IPS DF 6.9 (cell line): Measurements from ENCODE around the gene FLACC1.
"Not testable (repeated sequence)": the region's sequence is repeated elsewhere in the genome, so short reads cannot be mapped to it uniquely, and the experiment has no call there.

Experiments
- DNase-seq: peaks from one replicate; pipeline ENCODE4 v3.0.0-alpha.2; 2013; ENCODE audit warnings: low read depth, low spot score
- H3K27ac ChIP-seq: one replicate; pipeline ENCODE4 v1.5.1; 2013; ENCODE audit warnings: low read length, control low read depth
- H3K27me3 ChIP-seq: 2 replicates; pipeline ENCODE4 v1.6.1; 2013; ENCODE audit warnings: mild to moderate bottlenecking, low read length; ENCODE audit not compliant: control insufficient read depth, insufficient read depth
- H3K36me3 ChIP-seq: 2 replicates; pipeline ENCODE4 v1.6.1; 2013; ENCODE audit warnings: low read length; ENCODE audit not compliant: control insufficient read depth, insufficient read depth
- H3K4me1 ChIP-seq: 2 replicates; pipeline ENCODE4 v1.6.1; 2013; ENCODE audit warnings: low read length; ENCODE audit not compliant: control insufficient read depth, insufficient read depth
- H3K4me3 ChIP-seq: 2 replicates; pipeline ENCODE4 v1.5.1; 2013; ENCODE audit warnings: mild to moderate bottlenecking, low read length
- H3K9me3 ChIP-seq: 2 replicates; pipeline ENCODE4 v1.6.1; 2013; ENCODE audit warnings: low read length, inconsistent platforms; ENCODE audit not compliant: control insufficient read depth, insufficient read depth
- WGBS: extraction: QIAGEN DNeasy Blood & Tissue Kit; methylation state at CpG from one replicate; pipeline ENCODE4 v1.1.7; 2013; ENCODE audit warnings: mixed read lengths, missing lambda C conversion rate; ENCODE audit not compliant: insufficient read length, insufficient coverage; 5-methylcytosine and 5-hydroxymethylcytosine counted together

The FLACC1 gene

GRCh38 chr2:201320257-201320656 lies 36.9 kb downstream of the FLACC1 start:
- Histone ChIP-seq H3K27ac (no peak overlapping the region), H3K36me3 (no peaks in the 10 kb centered on the region), H3K9me3 (no peaks in the 10 kb centered on the region), H3K27me3 (no peaks in the 10 kb centered on the region), H3K4me3 (no peak overlapping the region), H3K4me1 (no peaks in the 10 kb centered on the region)
- no peak for DNase-seq
- WGBS, result no CpG with 5 or more reads among the region's 4 CpGs

GRCh38 chr2:201319511-201319910 lies 37.6 kb downstream of the FLACC1 start:
- no peak overlapping the region for H3K4me3 ChIP-seq
- H3K36me3 ChIP-seq, result no peaks in the 10 kb centered on the region
- DNase-seq, result no peak
- H3K27ac ChIP-seq, result no peak overlapping the region
- H3K9me3 ChIP-seq, result no peaks in the 10 kb centered on the region
- no peaks in the 10 kb centered on the region for H3K4me1 ChIP-seq
- no CpG with 5 or more reads among the region's 2 CpGs for WGBS
- H3K27me3 ChIP-seq, result no peaks in the 10 kb centered on the region

GRCh38 chr2:201313362-201313761 lies 43.8 kb downstream of the FLACC1 start:
- no peak overlapping the region for H3K4me3 ChIP-seq
- no CpG with 5 or more reads among the region's 5 CpGs for WGBS
- no peaks in the 10 kb centered on the region for H3K9me3 ChIP-seq
- no peaks in the 10 kb centered on the region for H3K36me3 ChIP-seq
- no peak for DNase-seq
- H3K27ac ChIP-seq, result no peak overlapping the region
- no peaks in the 10 kb centered on the region for H3K4me1 ChIP-seq
- no peaks in the 10 kb centered on the region for H3K27me3 ChIP-seq

GRCh38 chr2:201308914-201309313 lies 48.2 kb downstream of the FLACC1 start:
- no peak for DNase-seq
- H3K9me3 ChIP-seq, result no peaks in the 10 kb centered on the region
- no peaks in the 10 kb centered on the region for H3K4me1 ChIP-seq
- H3K27ac ChIP-seq, result no peak overlapping the region
- H3K4me3 ChIP-seq, result no peak overlapping the region
- 100% methylated on average over 2 of the region's 3 CpGs for WGBS
- H3K36me3 ChIP-seq, result no peaks in the 10 kb centered on the region
- H3K27me3 ChIP-seq, result no peaks in the 10 kb centered on the region

GRCh38 chr2:201307876-201308275 lies 49.3 kb downstream of the FLACC1 start:
- Histone ChIP-seq H3K27me3 (no peaks in the 10 kb centered on the region), H3K9me3 (no peaks in the 10 kb centered on the region), H3K36me3 (no peaks in the 10 kb centered on the region), H3K4me1 (no peaks in the 10 kb centered on the region), H3K4me3 (no peak overlapping the region), H3K27ac (no peak overlapping the region)
- no CpG with 5 or more reads among the region's 3 CpGs for WGBS
- no peak for DNase-seq

GRCh38 chr2:201299929-201300328 lies 57.2 kb downstream of the FLACC1 start:
- H3K27me3 ChIP-seq, H3K4me1 ChIP-seq, H3K36me3 ChIP-seq, H3K27ac ChIP-seq, H3K4me3 ChIP-seq, DNase-seq, H3K9me3 ChIP-seq: not testable (repeated sequence)
- no CpG with 5 or more reads among the region's 11 CpGs for WGBS

- no peak overlapping the region for H3K4me3 ChIP-seq
- no peaks in the 10 kb centered on the region for H3K9me3 ChIP-seq
- WGBS, result no CpG with 5 or more reads among the region's 3 CpGs
- no peak for DNase-seq
- no peaks in the 10 kb centered on the region for H3K27me3 ChIP-seq
- H3K27ac ChIP-seq, result no peak overlapping the region
- no peaks in the 10 kb centered on the region for H3K4me1 ChIP-seq
- H3K36me3 ChIP-seq, result no peaks in the 10 kb centered on the region
These were observed 58.6 kb downstream of the FLACC1 start for GRCh38 chr2:201298462-201299052.

GRCh38 chr2:201290457-201291148 lies 66.5 kb downstream of the FLACC1 start:
- no CpG with 5 or more reads among the region's 15 CpGs for WGBS
- not testable (repeated sequence) for H3K9me3 ChIP-seq, H3K36me3 ChIP-seq, DNase-seq, H3K27me3 ChIP-seq, H3K4me3 ChIP-seq, H3K4me1 ChIP-seq, H3K27ac ChIP-seq

- no CpG with 5 or more reads among the region's 1 CpG for WGBS
- H3K9me3 ChIP-seq, result no peaks in the 10 kb centered on the region
- no peaks in the 10 kb centered on the region for H3K4me1 ChIP-seq
- DNase-seq, result no peak
- H3K27ac ChIP-seq, result no peak overlapping the region
- H3K36me3 ChIP-seq, result no peaks in the 10 kb centered on the region
- H3K27me3 ChIP-seq, result no peaks in the 10 kb centered on the region
- H3K4me3 ChIP-seq, result no peak overlapping the region
These were observed 71.6 kb downstream of the FLACC1 start for GRCh38 chr2:201285499-201285898.

GRCh38 chr2:201280191-201281040 lies 76.7 kb downstream of the FLACC1 start:
- no peaks in the 10 kb centered on the region for H3K27me3 ChIP-seq
- H3K4me1 ChIP-seq, result no peaks in the 10 kb centered on the region
- H3K9me3 ChIP-seq, result no peaks in the 10 kb centered on the region
- H3K4me3 ChIP-seq, result no peak overlapping the region
- no peak overlapping the region for H3K27ac ChIP-seq
- DNase-seq, result no peak
- no peaks in the 10 kb centered on the region for H3K36me3 ChIP-seq
- WGBS, result no CpG with 5 or more reads among the region's 3 CpGs
